Endothelial cell of umbilical vein (primary cell): Measurements from ENCODE around the gene MYH7. TPM values are rescaled to one million over a fixed set of nuclear protein-coding genes. Genes with fewer than 3 reads are reported as not detected.

Experiments used
- BruUV-seq: library from RNA; stranded (reverse); fragments of 400-500 nt; replicated peaks from 2 replicates; lab custom pipeline; 2021; lab: Mats Ljungman, UMichigan
- CTCF ChIA-PET: fragments of 300-600, 350-600 bp; sonication (Branson Sonifier 250); formaldehyde crosslinking; loops from one replicate; lab custom pipeline; 2021; ENCODE audit warnings: antibody characterized with exemption, inconsistent platforms; lab: Charles Lee
- POLR2A ChIA-PET: fragments of 300-600, 350-600 bp; sonication (Branson Sonifier 250); formaldehyde crosslinking; loops from one replicate; lab custom pipeline; 2021; ENCODE audit warnings: antibody characterized with exemption, inconsistent platforms; lab: Charles Lee
- DNase-seq: peaks from one replicate; pipeline ENCODE4 v3.0.0-alpha.2; 2011; ENCODE audit warnings: low read depth, low spot score
- FAIRE-seq: peaks from 2 replicates; lab custom pipeline; 2011; peaks lifted over from hg19 to GRCh38; lab: Jason Lieb, UNC
- H2AFZ ChIP-seq: 2 replicates; pipeline ENCODE4 v1.6.0; 2012; ENCODE audit warnings: low read depth, low read length, control low read depth, inconsistent platforms
- H3K27ac ChIP-seq: 2 replicates; pipeline ENCODE4 v1.5.1; 2011; ENCODE audit warnings: low read depth, mild to moderate bottlenecking, control low read depth, low read length, moderate library complexity; ENCODE audit not compliant: insufficient read depth
- H3K27me3 ChIP-seq, 2 experiments: 2 replicates each; pipeline versions ENCODE4 v1.6.0 to v1.6.1; 2011; ENCODE audit warnings: low read length in 2 of 2, mixed read lengths in 1 of 2; ENCODE audit not compliant: control insufficient read depth in 2 of 2, insufficient read depth in 2 of 2
- H3K36me3 ChIP-seq, 2 experiments: 2 replicates in 1 of 2; 3 replicates in 1 of 2; pipeline ENCODE4 v1.5.1; 2011; ENCODE audit warnings: low read length in 2 of 2, mild to moderate bottlenecking in 1 of 2, moderate library complexity in 1 of 2; ENCODE audit not compliant: control insufficient read depth in 2 of 2, insufficient read depth in 2 of 2; ENCODE audit errors: extremely low read depth in 1 of 2
- H3K4me1 ChIP-seq: 3 replicates; pipeline ENCODE4 v1.5.1; 2011; ENCODE audit warnings: mild to moderate bottlenecking, low read length; ENCODE audit not compliant: control insufficient read depth, insufficient read depth; ENCODE audit errors: extremely low read depth
- H3K4me2 ChIP-seq: 2 replicates; pipeline ENCODE4 v1.6.1; 2011; ENCODE audit warnings: low read length, control low read depth, mixed read lengths; ENCODE audit not compliant: insufficient read depth
- H3K4me3 ChIP-seq, 3 experiments: fragments of 200-600 bp in 1 of 3; sonication (generic), shearing (Covaris generic) in 1 of 3; replicated peaks in 1 of 3; 2 replicates each; pipeline ENCODE4 v1.5.1; 2011 to 2016; ENCODE audit warnings: control low read depth in 3 of 3, low read length in 3 of 3, mild to moderate bottlenecking in 2 of 3, inconsistent platforms in 1 of 3, low read depth in 1 of 3, moderate library complexity in 1 of 3; ENCODE audit not compliant: insufficient read depth in 1 of 3
- H3K79me2 ChIP-seq: 2 replicates; pipeline ENCODE4 v1.6.0; 2012; ENCODE audit warnings: low read length, inconsistent platforms; ENCODE audit not compliant: control insufficient read depth, insufficient read depth
- H3K9ac ChIP-seq: replicated peaks from 2 replicates; pipeline ENCODE3; 2011; ENCODE audit warnings: low read length, control low read depth; ENCODE audit not compliant: insufficient read depth; ENCODE audit errors: extremely low read depth
- H3K9me1 ChIP-seq: replicated peaks from 3 replicates; pipeline ENCODE4 v1.6.0; 2011; ENCODE audit warnings: mild to moderate bottlenecking, low read length; ENCODE audit not compliant: control insufficient read depth, insufficient read depth; ENCODE audit errors: extremely low read depth
- H3K9me3 ChIP-seq: replicated peaks from 2 replicates; pipeline ENCODE4 v1.5.1; 2012; ENCODE audit warnings: low read length, inconsistent platforms; ENCODE audit not compliant: control insufficient read depth, insufficient read depth
- H4K20me1 ChIP-seq: replicated peaks from 2 replicates; pipeline ENCODE3; 2011; ENCODE audit warnings: mild to moderate bottlenecking, low read length; ENCODE audit not compliant: control insufficient read depth, insufficient read depth; ENCODE audit errors: extremely low read depth
- EZH2 ChIP-seq: IDR thresholded peaks from 2 replicates; pipeline ENCODE4 v1.6.1; 2012; ENCODE audit warnings: borderline replicate concordance, low read depth, mild to moderate bottlenecking, moderate library complexity, low read length, inconsistent platforms; ENCODE audit not compliant: severe bottlenecking
- FOS ChIP-seq: IDR thresholded peaks from 2 replicates; pipeline ENCODE4 v1.6.1; 2011; ENCODE audit warnings: mild to moderate bottlenecking, low read length, moderate library complexity, borderline replicate concordance; ENCODE audit not compliant: insufficient read depth
- GATA2 ChIP-seq: IDR thresholded peaks from 2 replicates; pipeline ENCODE4 v1.7.0; 2011; ENCODE audit warnings: low read depth, mild to moderate bottlenecking, moderate library complexity, mixed read lengths, low read length; ENCODE audit not compliant: insufficient read length, insufficient read depth
- JUN ChIP-seq: IDR thresholded peaks from 2 replicates; pipeline ENCODE4 v1.6.1; 2011; ENCODE audit warnings: borderline replicate concordance, low read depth; ENCODE audit not compliant: insufficient read length, insufficient read depth
- MAX ChIP-seq: IDR thresholded peaks from 2 replicates; pipeline ENCODE4 v1.6.1; 2011; ENCODE audit not compliant: insufficient read depth, insufficient read length
- MYC ChIP-seq: IDR thresholded peaks from one replicate; pipeline ENCODE4 v1.6.1; 2011; ENCODE audit warnings: mild to moderate bottlenecking, low read depth, low read length
- POLR2A ChIP-seq: IDR thresholded peaks from 2 replicates; pipeline ENCODE4 v1.6.1; 2012; ENCODE audit warnings: low read depth, mild to moderate bottlenecking, control low read depth, low read length
- POLR2AphosphoS5 ChIP-seq: IDR thresholded peaks from 2 replicates; pipeline ENCODE4 v1.6.1; 2012; ENCODE audit warnings: low read depth, mild to moderate bottlenecking, control low read depth, low read length, moderate library complexity; ENCODE audit not compliant: insufficient read depth
- dilution Hi-C: fragments of 300-500 bp; cut with MboI; formaldehyde crosslinking; loops from one replicate; pipeline ENCODE4 v1.15.0; 2019; ENCODE audit warnings: low sequenced_read_pairs; ENCODE audit not compliant: extremely low pct_ligation_motif_present
- intact Hi-C: fragments of 100-400 bp; cut with micrococcal nuclease; formaldehyde crosslinking; loops from one replicate; pipeline ENCODE4 v1.10.0; 2022
- polyA plus RNA-seq, 4 experiments: library from polyadenylated mRNA; depleted of rRNA in 3 of 4; stranded (reverse) in 3 of 4; unstranded in 1 of 4; fragments of >200 nt; gene quantifications; 2 replicates each; pipeline versions ENCODE4 v1.2.1 to v1.2.3, GENCODE V29; 2011 to 2012; ENCODE audit warnings: missing spikeins in 1 of 4
- total RNA-seq: library from RNA; stranded (reverse); gene quantifications from 2 replicates; pipeline ENCODE4 v1.2.3, GENCODE V29; 2021
- TF ChIP-seq, protein P1 (sequence below), 2 donors: IDR thresholded peaks; 1 replicate in 1 of 2; 2 replicates in 1 of 2; pipeline ENCODE4 v1.5.1; 2011; ENCODE audit warnings: low read length in 2 of 2, mild to moderate bottlenecking in 2 of 2, moderate library complexity in 2 of 2, control low read depth in 1 of 2, inconsistent platforms in 1 of 2, low read depth in 1 of 2; ENCODE audit not compliant: insufficient read depth in 1 of 2; ENCODE audit errors: extremely low read depth in 1 of 2

Gene MYH7
- total and polyA plus RNA-seq, 2 donors (not counting 3 experiments of a cell fraction or from before 2014, with no cell fraction given): not detected

DNA sequence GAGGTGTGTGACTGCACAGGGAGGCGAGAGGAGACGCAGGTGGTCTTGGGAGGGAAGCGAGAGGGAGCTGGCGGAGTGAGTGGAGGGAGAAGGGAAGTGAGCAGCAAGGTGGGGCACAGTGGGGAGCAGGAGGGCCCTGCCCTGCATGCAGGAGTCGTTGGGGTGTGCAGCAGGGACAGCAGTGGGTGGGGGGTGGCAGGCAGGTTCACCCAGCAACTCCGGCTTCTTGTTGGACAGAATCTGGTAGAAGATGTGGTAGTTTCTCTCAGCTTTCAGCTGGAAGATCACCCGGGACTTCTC is 32.4 kb downstream of the MYH7 start:
- Histone ChIP-seq H3K4me3 (no peak overlapping the region), H3K9ac (no peak overlapping the region), H2AFZ (no peak overlapping the region), H3K27me3 (no peaks in the 10 kb centered on the region), H3K9me1 (no peaks in the 10 kb centered on the region), H3K27ac (no peak overlapping the region), H3K36me3 (no peaks in the 10 kb centered on the region), H3K79me2 (no peaks in the 10 kb centered on the region), H4K20me1 (no peaks in the 10 kb centered on the region), H3K9me3 (no peaks in the 10 kb centered on the region), H3K4me1 (no peaks in the 10 kb centered on the region), H3K4me2 (no peak overlapping the region)
- ChIA-PET POLR2A (no interaction called here), CTCF (no interaction called here)
- dilution Hi-C loops (no loop called here), intact Hi-C loops (no loop called here)
- no peak for FAIRE-seq
- no peak for DNase-seq
- BruUV-seq: no TSS peak
- TF ChIP-seq POLR2AphosphoS5: no peak
- no peak for TF ChIP-seq JUN
- TF ChIP-seq GATA2: no peak
- TF ChIP-seq MAX: no peak
- no peak for TF ChIP-seq POLR2A
- no peak for TF ChIP-seq MYC
- no peak for TF ChIP-seq EZH2
- TF ChIP-seq, protein P1, sequence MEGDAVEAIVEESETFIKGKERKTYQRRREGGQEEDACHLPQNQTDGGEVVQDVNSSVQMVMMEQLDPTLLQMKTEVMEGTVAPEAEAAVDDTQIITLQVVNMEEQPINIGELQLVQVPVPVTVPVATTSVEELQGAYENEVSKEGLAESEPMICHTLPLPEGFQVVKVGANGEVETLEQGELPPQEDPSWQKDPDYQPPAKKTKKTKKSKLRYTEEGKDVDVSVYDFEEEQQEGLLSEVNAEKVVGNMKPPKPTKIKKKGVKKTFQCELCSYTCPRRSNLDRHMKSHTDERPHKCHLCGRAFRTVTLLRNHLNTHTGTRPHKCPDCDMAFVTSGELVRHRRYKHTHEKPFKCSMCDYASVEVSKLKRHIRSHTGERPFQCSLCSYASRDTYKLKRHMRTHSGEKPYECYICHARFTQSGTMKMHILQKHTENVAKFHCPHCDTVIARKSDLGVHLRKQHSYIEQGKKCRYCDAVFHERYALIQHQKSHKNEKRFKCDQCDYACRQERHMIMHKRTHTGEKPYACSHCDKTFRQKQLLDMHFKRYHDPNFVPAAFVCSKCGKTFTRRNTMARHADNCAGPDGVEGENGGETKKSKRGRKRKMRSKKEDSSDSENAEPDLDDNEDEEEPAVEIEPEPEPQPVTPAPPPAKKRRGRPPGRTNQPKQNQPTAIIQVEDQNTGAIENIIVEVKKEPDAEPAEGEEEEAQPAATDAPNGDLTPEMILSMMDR (IDR thresholded peaks at IDR 0.05; ENCODE audit: extremely low read depth in 1 of 2, insufficient read depth in 1 of 2, low read depth in 1 of 2, low read length in 2 of 2): no peak
- TF ChIP-seq FOS: no peak
